Heart left ventricle (tissue), 13 donors: ENCODE measurements around the gene TLR1.

Experiments used
- CTCF ChIP-seq, 12 donors: fragments of 200-600 bp; sonication (generic) in 4 of 12; IDR thresholded peaks; one replicate each; pipeline versions ENCODE4 v1.5.0 to v1.8.0; 2018 to 2022; ENCODE audit warnings: antibody characterized with exemption in 12 of 12, mild to moderate bottlenecking in 5 of 12
- POLR2A ChIP-seq, 2 donors: fragments of 450-650 bp; IDR thresholded peaks; one replicate each; pipeline ENCODE4 v1.6.1; 2017; ENCODE audit warnings: antibody characterized with exemption in 2 of 2, mild to moderate bottlenecking in 2 of 2, moderate library complexity in 2 of 2
- donor health status: ischemic (EF 13 %, LVEDD 7.1; RV severe dilation, severe dysfunction).
- donor health status: DM: no; HTN: yes; CAD: no.
- donor health status: DM: no; HTN: no; CAD: no.
- donor health status: ischemic (EF 25% LVEDD 6.9; RV normal size, moderate dysfunction).
- donor health status: ischemic (EF 25% LVEDD 5.7; RV mildly dilated, moderate dysfunction).
- donor health status: ischemic (EF 35%, LVEDD 5.7; RV mildly dilated, moderate dysfunction).
- donor health status: nonischemic (EF 11% LVEDD 7.7; RV severe dilation, severe dysfunction).
- donor health status: DM: yes; HTN: yes; CAD: no.
- donor health status: PGD.
- donor health status: ischemic (EF 29% LVEDD 5.4; RV normal size, mild dysfunction).
- donor health status: nonischemic (EF 23%, LVEDD 6.1; RV moderate dilation, normal function).

GRCh38 chr4:38762560-38762959, 42.0 kb downstream of the TLR1 start:
- no peak for TF ChIP-seq POLR2A (IDR thresholded peaks at IDR 0.05)
- TF ChIP-seq CTCF (IDR thresholded peaks at IDR 0.05): no peak
